Prostate gland (tissue), 2 donors: ENCODE results near the gene PPM1K.

Experiments used
- CTCF ChIP-seq, 4 experiments: fragments of 200-600 bp in 2 of 4; fragments of 450-650 bp in 2 of 4; sonication (generic) in 2 of 4; IDR thresholded peaks; 1 replicate in 3 of 4; 2 replicates in 1 of 4; pipeline ENCODE4 v1.5.1; 2016 to 2019; ENCODE audit warnings: antibody characterized with exemption in 4 of 4, mild to moderate bottlenecking in 2 of 4, moderate library complexity in 2 of 4
- POLR2A ChIP-seq: fragments of 450-650 bp; IDR thresholded peaks from one replicate; pipeline ENCODE4 v1.6.1; 2016; ENCODE audit warnings: antibody characterized with exemption, mild to moderate bottlenecking
- POLR2AphosphoS5 ChIP-seq: sonication (generic); formaldehyde crosslinking; IDR thresholded peaks from one replicate; pipeline ENCODE4 v1.6.1; 2017; ENCODE audit warnings: antibody characterized with exemption

- TF ChIP-seq CTCF (IDR thresholded peaks at IDR 0.05) (no peak), POLR2A (no peak), POLR2AphosphoS5 (no peak)
Measured at GRCh38 chr4:88257726-88258125, 26.6 kb downstream of the PPM1K start.
